HG02943 (cell line): ENCODE measurements around the gene AP1G2.
"Not testable (repeated sequence)": the region's sequence is repeated elsewhere in the genome, so short reads cannot be mapped to it uniquely, and the experiment has no call there.

Source experiments
- ATAC-seq: cut with Tn5 transposase; IDR thresholded peaks from one replicate; pipeline ENCODE4 v1.9.1; 2021; ENCODE audit warnings: mild to moderate bottlenecking, low read depth, moderate library complexity; ENCODE audit not compliant: unreplicated experiment

The AP1G2 gene

GRCh38 chr14:23542261-23542660, 25.3 kb downstream of the AP1G2 start:
- no peak for ATAC-seq

DNA sequence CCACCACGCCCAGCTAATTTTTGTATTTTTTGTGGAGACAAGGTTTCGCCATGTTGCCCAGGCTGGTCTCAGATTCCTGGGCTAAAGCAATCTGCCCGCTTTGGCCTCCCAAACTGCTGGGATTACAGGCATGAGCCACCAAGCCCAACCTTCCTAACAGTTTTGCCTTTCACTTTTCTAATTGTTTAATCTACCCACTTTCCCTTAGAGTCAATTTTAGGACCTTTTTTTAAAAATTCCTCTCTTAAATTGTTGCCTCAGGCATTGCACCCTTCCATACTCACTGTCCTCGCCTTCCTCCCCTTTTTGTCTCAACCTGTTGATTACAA, 27.5 kb downstream of the AP1G2 start:
- ATAC-seq: no peak

DNA sequence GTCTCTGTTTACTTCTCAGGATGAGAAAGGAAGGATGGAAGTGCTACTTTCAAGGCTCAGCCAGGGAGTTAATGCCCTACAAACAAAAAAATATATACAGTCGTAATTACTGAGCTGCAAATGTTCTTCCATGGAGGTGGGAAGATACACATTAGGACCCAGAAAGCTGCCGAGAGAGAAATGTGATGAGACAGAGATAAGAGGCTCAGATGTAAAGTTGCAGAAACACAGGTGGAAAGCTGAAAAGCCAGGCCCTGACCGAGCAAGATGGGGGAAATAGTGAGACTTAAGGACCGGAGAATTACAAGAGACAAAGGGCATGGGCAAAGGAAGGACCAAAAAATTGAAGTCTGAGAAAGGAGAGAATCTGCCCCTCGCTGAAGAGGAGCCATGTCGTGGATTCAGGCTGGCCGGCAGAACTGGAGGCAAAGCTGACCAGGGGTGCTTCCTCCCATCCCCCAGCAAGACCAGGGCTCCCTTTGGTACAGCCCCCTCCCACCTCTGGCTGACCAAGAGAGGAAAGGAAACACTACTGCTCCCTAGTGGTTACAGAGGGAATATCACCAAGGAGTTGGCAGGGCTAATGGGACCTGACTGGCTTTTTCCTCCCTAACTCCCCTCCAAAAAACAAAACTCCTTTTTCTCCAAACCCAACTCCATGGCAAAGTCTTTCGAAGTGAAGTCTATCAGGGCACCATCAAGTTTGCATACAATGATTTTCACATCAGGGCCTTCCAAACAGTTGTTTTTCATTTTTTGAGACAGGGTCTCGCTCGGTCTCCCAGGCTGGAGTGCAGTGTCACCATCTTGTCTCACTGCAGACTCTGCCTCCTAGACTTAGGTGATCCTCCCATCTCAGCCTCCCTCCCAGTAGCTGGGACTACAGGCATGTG, 28.1 kb downstream of the AP1G2 start:
- ATAC-seq: no peak

DNA sequence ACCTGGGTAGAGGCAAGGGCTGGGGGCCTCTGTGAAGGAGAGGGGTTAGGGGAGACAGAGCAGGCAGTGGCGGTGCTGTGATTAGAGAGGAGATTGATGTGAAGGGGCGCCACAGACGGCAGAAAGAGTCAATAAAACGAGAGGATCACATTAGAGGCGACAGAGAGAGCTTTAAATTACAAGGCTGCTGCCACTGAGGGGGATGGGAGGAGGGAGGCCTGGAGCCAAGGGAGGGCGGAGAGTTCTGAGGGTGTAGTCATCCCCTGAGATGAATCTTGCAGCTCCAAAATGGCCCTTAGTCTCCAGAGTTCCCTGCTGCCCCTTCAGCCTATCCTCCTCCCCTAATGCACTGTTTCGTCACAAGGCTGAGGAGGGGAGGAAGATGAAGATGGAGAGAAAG, 28.8 kb downstream of the AP1G2 start:
- no peak for ATAC-seq

DNA sequence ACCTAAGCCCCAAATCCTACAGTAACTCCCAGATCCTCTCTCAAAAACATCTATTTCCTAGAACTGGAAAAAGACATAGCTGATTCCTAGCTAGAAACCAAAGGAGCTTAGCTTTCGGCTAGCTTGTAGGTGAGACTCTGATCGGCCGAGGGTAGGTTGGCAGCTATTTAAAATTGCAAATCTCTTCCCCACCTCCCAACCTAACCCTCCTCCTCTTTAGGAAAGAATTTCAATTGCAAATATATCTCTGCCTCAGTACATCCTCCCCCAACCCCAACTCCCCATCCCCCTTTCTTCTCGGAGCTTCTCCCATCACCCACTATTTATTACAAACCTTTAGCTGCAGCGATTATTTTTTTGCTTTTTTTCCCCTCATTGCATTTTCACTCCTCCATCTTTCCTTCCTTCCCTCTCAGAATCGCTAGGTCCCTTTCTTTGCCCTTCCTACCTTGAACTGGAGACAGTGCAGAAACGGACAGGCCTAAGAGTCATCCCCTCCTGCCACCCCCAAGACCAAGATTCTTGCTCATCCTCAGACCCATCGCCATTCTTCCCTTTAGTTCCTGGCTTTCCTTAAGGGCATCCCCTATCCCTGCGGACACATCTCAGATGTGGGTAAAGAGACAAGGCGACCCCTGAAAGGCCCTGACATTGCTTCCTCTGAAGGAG, 29.4 kb downstream of the AP1G2 start:
- ATAC-seq: no peak

DNA sequence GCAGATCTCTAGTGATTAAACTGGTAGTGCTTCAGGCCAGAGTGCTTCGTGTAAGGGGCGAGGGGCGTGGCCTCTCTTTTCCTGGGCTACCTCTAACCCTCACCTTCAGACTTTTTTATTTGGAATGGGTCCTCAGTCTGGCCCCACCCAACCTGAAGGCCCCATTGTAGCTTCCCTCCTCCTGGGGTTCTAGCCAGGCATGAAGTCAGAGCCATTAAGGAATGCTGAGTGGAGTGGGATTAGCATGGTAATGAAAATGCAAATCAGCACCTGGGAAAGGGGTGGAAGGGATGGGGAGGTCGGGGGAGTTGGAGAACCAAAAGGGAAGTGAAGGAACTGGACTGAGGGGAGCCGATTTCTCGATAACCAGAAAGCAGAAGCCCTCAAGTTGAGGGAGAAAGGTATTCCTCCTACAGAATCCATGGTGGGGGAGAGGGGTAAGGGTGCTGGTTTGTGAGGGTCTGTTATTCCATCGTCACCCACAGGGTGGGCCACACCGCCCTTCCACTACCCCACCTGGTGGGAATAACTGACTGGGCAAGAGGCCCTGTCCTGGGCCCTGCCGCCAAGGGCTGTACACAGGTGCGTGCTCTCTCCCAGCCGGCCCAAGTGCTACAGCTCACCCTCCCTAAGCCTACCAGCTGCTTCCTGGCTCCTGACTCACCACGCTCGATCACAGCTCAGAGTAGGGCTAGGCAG, 30.1 kb downstream of the AP1G2 start:
- ATAC-seq: no peak

DNA sequence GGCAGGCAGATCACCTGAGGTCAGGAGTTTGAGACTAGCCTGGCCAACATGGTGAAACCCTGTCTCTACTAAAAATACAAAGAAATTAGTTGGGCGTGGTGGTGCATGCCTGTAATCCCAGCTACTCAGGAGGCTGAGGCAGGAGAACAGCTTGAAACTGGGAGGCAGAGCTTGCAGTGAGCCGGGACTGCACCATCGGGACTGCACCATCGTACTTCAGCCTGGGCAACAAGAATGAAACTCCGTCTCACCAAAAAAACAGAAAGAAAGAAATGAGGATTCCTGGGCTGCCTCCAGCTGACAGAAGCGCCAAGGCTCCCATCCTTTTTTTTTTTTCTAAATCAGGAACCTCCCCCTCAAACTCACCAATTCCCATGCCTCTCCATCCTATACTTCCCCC, 30.7 kb downstream of the AP1G2 start:
- ATAC-seq: not testable (repeated sequence)

GRCh38 chr14:23536494-23536893, 31.1 kb downstream of the AP1G2 start:
- no peak for ATAC-seq

DNA sequence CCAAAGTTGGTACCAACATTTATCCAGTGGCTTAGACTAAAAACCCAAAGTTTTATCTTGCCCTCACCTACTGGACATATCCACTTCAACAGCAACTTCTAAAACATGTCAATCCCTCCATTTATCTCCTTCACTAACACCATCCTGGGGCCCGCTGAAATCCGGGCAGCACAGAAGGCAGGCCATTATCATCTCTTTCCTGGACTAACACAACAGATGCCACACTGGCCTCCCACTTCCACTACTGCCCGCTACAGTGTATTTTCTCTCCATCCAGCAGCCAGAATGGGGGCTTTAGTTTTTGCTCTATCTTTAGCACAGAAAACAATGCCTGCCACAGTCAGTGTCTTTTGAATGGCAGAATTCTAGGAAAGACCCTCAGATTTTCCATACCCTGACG, 31.6 kb downstream of the AP1G2 start:
- ATAC-seq: no peak

DNA sequence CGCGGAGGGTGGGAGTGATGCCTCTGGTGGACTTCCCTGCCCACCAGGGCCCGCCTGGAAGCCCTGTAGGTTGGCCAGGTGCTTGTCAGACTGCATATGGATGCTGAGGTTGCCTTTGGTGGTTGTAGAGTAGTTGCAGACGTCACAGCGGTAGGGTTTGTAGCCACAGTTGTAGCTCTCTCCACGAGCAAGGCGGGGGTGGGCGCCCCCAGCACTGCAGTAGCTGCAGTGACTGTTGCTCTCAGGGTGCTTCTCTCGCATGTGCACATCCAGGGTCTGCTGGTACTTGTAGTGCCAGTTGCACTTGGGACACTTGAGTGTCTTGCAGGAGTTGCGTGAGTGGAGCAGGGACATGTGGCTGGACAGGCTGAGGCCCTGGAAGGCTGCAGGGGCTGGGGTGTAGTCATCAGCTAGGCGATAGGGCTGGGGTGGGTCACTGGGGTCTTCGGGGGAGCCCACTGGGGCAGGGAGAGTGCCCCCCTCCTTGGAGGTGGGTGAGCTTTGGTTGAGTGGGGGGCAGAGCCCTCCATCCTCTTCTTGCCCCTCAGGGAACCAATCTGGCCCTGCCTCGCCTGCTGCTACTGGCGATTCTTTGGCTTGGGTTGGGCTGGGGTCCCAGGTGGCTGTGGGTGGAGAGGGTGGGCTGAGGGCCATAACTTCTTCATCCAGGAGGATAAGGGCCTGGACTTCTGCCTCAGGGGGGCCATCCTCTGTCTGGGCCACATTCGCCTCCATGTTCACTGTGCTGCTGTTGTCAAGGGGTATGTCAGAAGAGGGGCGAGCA, 33.7 kb downstream of the AP1G2 start:
- no peak for ATAC-seq

DNA sequence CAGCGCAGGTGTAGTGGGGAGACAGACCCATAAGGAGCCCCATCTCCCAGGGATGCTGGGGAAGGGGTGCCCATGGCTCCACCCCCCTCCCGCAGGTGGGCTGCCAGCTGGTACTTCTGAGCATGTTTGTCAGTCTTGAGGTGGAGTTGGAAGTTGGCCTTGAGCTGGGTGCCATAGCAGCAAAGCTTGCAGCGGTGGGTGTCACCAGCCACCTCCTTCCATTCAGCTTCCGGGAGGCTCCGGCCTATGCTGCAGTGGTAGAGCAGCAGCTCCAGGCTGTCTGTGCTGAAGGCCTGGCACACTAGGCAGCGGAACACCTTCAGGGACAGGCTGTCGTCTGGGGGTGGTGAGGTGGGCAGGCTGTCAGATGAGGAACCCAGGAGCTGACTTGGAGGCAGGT, 34.9 kb downstream of the AP1G2 start:
- no peak for ATAC-seq

GRCh38 chr14:23531391-23531790, 36.2 kb downstream of the AP1G2 start:
- ATAC-seq: no peak

DNA sequence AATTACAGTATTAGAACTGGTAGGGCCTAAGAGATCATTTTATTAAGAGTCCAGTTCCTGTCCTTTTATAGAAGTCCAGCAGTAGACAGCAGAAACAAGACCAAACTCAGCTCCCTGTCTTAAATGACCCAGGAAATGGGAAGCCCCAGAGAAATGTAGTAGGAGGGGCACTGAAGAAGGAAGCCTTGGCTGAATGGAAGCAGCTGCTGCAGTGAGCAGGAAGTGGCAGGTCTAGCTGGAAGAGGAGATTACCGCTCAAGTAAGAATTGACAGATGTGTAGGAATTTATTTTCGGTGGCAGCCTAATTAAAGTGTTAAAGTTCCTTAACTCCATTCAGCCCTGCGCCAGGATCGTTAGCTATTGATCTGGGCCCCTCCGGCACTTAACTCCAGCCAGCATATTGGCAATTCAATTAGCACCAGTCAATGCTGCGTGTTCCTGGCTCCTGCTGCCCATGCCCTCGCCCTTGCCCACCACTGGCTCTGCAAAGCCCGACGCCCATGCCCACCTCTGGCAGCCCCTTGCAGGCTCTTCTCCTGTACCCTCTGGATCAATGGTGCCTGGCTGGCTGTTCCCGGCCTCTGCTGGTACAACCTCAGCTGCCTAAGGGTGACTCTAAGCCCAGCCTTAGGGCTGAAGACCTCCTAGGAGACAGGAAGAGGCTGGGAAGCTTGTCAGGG, 37.1 kb downstream of the AP1G2 start:
- ATAC-seq: no peak

- ATAC-seq: no peak
These were observed 38.6 kb downstream of the AP1G2 start for GRCh38 chr14:23529016-23529415.

- no peak for ATAC-seq
These were observed 39.0 kb downstream of the AP1G2 start for GRCh38 chr14:23528555-23528954.

GRCh38 chr14:23525611-23526010, 42.0 kb downstream of the AP1G2 start:
- no peak for ATAC-seq

GRCh38 chr14:23524954-23525353, 42.6 kb downstream of the AP1G2 start:
- ATAC-seq: no peak

DNA sequence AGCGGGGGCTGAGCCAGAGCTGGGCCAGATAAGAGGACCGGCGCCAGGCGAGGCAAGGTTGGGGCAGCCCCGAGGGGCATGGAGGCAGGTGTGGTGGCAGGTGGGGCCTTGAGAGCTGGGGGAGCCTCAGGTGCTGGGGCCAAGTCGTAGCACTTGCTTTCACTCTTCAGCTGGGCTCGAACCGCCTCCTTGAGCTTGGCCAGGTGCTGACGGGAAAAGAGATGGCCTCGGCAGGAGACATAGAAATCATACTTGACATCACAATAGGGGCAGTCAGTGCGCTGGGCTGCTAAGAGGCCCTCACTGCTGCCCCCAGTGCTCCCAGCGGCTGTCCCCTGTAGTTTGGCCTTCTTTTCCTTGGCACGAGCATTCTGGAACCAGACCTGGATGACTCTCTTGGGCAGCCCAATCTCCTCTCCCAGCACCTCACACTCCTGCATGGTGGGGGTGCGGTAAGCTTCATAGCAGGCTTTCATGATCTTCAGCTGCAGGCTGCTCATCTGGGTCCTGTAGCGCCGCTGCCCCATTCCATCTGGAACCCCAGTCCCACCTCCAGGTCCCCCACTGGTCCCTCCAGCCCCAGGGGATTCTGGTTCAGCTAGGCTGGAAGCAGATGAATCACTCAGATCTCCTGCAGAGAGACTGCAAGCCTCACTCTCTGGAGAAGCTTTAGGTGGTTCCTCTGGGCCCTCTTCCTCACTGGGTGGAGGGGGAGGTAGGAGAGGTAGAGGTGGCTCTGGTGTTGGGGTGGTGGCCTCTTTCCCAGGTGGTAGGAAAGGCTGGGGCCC, 44.2 kb downstream of the AP1G2 start:
- no peak for ATAC-seq

- no peak for ATAC-seq
These were observed 44.9 kb downstream of the AP1G2 start for GRCh38 chr14:23522643-23523198.
